Keratinocyte (primary cell): Measurements from ENCODE around the gene DIAPH3.

Source experiments
- CTCF ChIP-seq, 3 experiments: IDR thresholded peaks in 1 of 3; conservative IDR thresholded peaks in 1 of 3; optimal IDR thresholded peaks in 1 of 3; 2 replicates in 2 of 3; 3 replicates in 1 of 3; pipeline versions ENCODE3 to v1.5.1; 2011; ENCODE audit warnings: low read length in 3 of 3, mild to moderate bottlenecking in 3 of 3, moderate library complexity in 2 of 3, control low read depth in 1 of 3, inconsistent platforms in 1 of 3; ENCODE audit not compliant: insufficient read depth in 2 of 3; ENCODE audit errors: extremely low read depth in 1 of 3
- EZH2 ChIP-seq: IDR thresholded peaks from one replicate; pipeline ENCODE4 v1.6.1; 2012; ENCODE audit warnings: inconsistent platforms, mild to moderate bottlenecking, low read length, moderate library complexity

- TF ChIP-seq CTCF (optimal IDR thresholded peaks at IDR 0.05 in 1 of 3, IDR thresholded peaks at IDR 0.05 in 1 of 3, conservative IDR thresholded peaks at IDR 0.05 in 1 of 3; ENCODE audit: extremely low read depth in 1 of 3, insufficient read depth in 2 of 3, low read length in 3 of 3) (no peak), EZH2 (no peak)
These were observed 162.8 kb downstream of the DIAPH3 start for GRCh38 chr13:60000976-60001375.
